Neural cell (in vitro differentiated cells): ENCODE measurements around the gene RAB42. TPM values are rescaled to one million over a fixed set of nuclear protein-coding genes. Genes with fewer than 3 reads are reported as not detected.

Source experiments
- H2AFZ ChIP-seq: fragments of 200-600, 300-800 bp; sonication (generic), shearing (Covaris generic); 2 replicates; pipeline ENCODE4 v1.6.0; 2014; ENCODE audit warnings: low read depth, mild to moderate bottlenecking, antibody characterized with exemption, low read length, moderate library complexity
- H3F3A ChIP-seq: fragments of 200-600 bp; shearing (Covaris generic); 2 replicates; pipeline ENCODE4 v1.6.1; 2016; ENCODE audit warnings: mild to moderate bottlenecking, moderate library complexity, mixed read lengths, antibody characterized with exemption, low read length; ENCODE audit not compliant: insufficient read depth, poor library complexity, severe bottlenecking
- H3K27ac ChIP-seq: fragments of 200-600, 300-800 bp; sonication (generic), shearing (Covaris generic); 2 replicates; pipeline ENCODE4 v1.5.1; 2014; ENCODE audit warnings: mild to moderate bottlenecking, low read length, moderate library complexity
- H3K27me3 ChIP-seq: fragments of 300-800, 200-600 bp; sonication (generic), shearing (Covaris generic); 2 replicates; pipeline ENCODE4 v1.6.0; 2014; ENCODE audit warnings: mild to moderate bottlenecking, low read depth, low read length, moderate library complexity; ENCODE audit not compliant: insufficient read depth
- H3K36me3 ChIP-seq: fragments of 300-800, 200-600 bp; sonication (generic), shearing (Covaris generic); 2 replicates; pipeline ENCODE4 v1.5.1; 2014; ENCODE audit warnings: mild to moderate bottlenecking, antibody characterized with exemption, low read length, moderate library complexity; ENCODE audit not compliant: insufficient read depth
- H3K4me2 ChIP-seq: fragments of 300-800, 200-600 bp; sonication (generic), shearing (Covaris generic); 2 replicates; pipeline ENCODE4 v1.6.0; 2014; ENCODE audit warnings: mild to moderate bottlenecking, low read length
- H3K4me3 ChIP-seq: fragments of 300-800, 200-600 bp; sonication (generic), shearing (Covaris generic); 2 replicates; pipeline ENCODE4 v1.5.1; 2014; ENCODE audit warnings: mild to moderate bottlenecking, low read length, moderate library complexity
- H3K79me2 ChIP-seq: fragments of 200-600 bp; shearing (Covaris generic); replicated peaks from 2 replicates; pipeline ENCODE4 v1.6.0; 2014; ENCODE audit warnings: mild to moderate bottlenecking, low read length, moderate library complexity; ENCODE audit not compliant: insufficient read depth
- H3K9ac ChIP-seq: fragments of 300-800, 200-600 bp; sonication (generic), shearing (Covaris generic); 2 replicates; pipeline ENCODE4 v1.6.1; 2016; ENCODE audit warnings: mild to moderate bottlenecking, low read length, mixed read lengths
- H3K9me2 ChIP-seq: fragments of 200-600 bp; shearing (Covaris generic); 2 replicates; pipeline ENCODE4 v1.6.1; 2016; ENCODE audit warnings: mild to moderate bottlenecking, low read length, mixed read lengths; ENCODE audit not compliant: insufficient read depth
- H3K9me3 ChIP-seq: fragments of 200-600, 300-800 bp; sonication (generic), shearing (Covaris generic); 2 replicates; pipeline ENCODE4 v1.6.1; 2016; ENCODE audit warnings: mild to moderate bottlenecking, mixed run types, low read length, moderate library complexity, mixed read lengths
- H4K20me1 ChIP-seq: fragments of 200-600 bp; shearing (Covaris generic); 2 replicates; pipeline ENCODE4 v1.6.1; 2016; ENCODE audit warnings: mild to moderate bottlenecking, mixed run types; ENCODE audit not compliant: insufficient read depth
- EP300 ChIP-seq: fragments of 450-650 bp; conservative IDR thresholded peaks from 2 replicates; pipeline ENCODE4 v1.6.1; 2014; ENCODE audit warnings: antibody characterized with exemption, mild to moderate bottlenecking, moderate library complexity; ENCODE audit not compliant: poor library complexity, severe bottlenecking
- EZH2 ChIP-seq: fragments of 200-600, 300-800 bp; shearing (Covaris generic), sonication (generic); IDR thresholded peaks from 2 replicates; pipeline ENCODE4 v1.6.1; 2014; ENCODE audit warnings: antibody characterized with exemption, low read length, borderline replicate concordance, mild to moderate bottlenecking; ENCODE audit not compliant: insufficient read depth, poor library complexity, severe bottlenecking
- MXI1 ChIP-seq: fragments of 450-650 bp; conservative IDR thresholded peaks from 2 replicates; pipeline ENCODE4 v1.6.1; 2014; ENCODE audit warnings: antibody characterized with exemption, mild to moderate bottlenecking; ENCODE audit not compliant: poor library complexity, severe bottlenecking
- SMC3 ChIP-seq: fragments of 450-650 bp; conservative IDR thresholded peaks from 2 replicates; pipeline ENCODE4 v1.6.1; 2014; ENCODE audit warnings: antibody characterized with exemption, mild to moderate bottlenecking, moderate library complexity; ENCODE audit not compliant: poor library complexity
- TAF1 ChIP-seq: IDR thresholded peaks from 2 replicates; pipeline ENCODE4 v1.6.1; 2012; ENCODE audit warnings: low read depth
- polyA plus RNA-seq: library from polyadenylated mRNA; depleted of rRNA; stranded (reverse); fragments of >200 nt; gene quantifications from 2 replicates; pipeline ENCODE4 v1.2.3, GENCODE V29; 2014
- TF ChIP-seq, protein P1 (sequence below): IDR thresholded peaks from 2 replicates; pipeline ENCODE4 v1.6.1; 2012; ENCODE audit warnings: borderline replicate concordance
- TF ChIP-seq, protein P2 (sequence below): fragments of 450-650 bp; IDR thresholded peaks from 2 replicates; pipeline ENCODE4 v1.5.1; 2014; ENCODE audit warnings: antibody characterized with exemption, mild to moderate bottlenecking, moderate library complexity; ENCODE audit not compliant: poor library complexity, severe bottlenecking

RAB42 gene
- polyA plus RNA-seq, 1 donor from 2014 or later: not detected

- Histone ChIP-seq H3K27ac (no peak overlapping the region), H3K9me3 (no peaks in the 10 kb centered on the region), H2AFZ (no peak overlapping the region), H3K9ac (no peak overlapping the region), H3K4me2 (no peak overlapping the region), H3K36me3 (no peaks in the 10 kb centered on the region), H3K79me2 (no peaks in the 10 kb centered on the region), H3K9me2 (no peaks in the 10 kb centered on the region), H3K27me3 (no peaks in the 10 kb centered on the region), H3K4me3 (no peak overlapping the region), H3F3A (no peaks in the 10 kb centered on the region), H4K20me1 (no peaks in the 10 kb centered on the region)
- TF ChIP-seq EZH2: no peak
- no peak for TF ChIP-seq MXI1
- TF ChIP-seq SMC3: no peak
- TF ChIP-seq TAF1: no peak
- no peak for TF ChIP-seq EP300
- TF ChIP-seq, protein P1, sequence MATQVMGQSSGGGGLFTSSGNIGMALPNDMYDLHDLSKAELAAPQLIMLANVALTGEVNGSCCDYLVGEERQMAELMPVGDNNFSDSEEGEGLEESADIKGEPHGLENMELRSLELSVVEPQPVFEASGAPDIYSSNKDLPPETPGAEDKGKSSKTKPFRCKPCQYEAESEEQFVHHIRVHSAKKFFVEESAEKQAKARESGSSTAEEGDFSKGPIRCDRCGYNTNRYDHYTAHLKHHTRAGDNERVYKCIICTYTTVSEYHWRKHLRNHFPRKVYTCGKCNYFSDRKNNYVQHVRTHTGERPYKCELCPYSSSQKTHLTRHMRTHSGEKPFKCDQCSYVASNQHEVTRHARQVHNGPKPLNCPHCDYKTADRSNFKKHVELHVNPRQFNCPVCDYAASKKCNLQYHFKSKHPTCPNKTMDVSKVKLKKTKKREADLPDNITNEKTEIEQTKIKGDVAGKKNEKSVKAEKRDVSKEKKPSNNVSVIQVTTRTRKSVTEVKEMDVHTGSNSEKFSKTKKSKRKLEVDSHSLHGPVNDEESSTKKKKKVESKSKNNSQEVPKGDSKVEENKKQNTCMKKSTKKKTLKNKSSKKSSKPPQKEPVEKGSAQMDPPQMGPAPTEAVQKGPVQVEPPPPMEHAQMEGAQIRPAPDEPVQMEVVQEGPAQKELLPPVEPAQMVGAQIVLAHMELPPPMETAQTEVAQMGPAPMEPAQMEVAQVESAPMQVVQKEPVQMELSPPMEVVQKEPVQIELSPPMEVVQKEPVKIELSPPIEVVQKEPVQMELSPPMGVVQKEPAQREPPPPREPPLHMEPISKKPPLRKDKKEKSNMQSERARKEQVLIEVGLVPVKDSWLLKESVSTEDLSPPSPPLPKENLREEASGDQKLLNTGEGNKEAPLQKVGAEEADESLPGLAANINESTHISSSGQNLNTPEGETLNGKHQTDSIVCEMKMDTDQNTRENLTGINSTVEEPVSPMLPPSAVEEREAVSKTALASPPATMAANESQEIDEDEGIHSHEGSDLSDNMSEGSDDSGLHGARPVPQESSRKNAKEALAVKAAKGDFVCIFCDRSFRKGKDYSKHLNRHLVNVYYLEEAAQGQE: no peak
Measured at GRCh38 chr1:28604411-28604810, 12.3 kb downstream of the RAB42 start.

GRCh38 chr1:28604962-28605361 is 12.9 kb downstream of the RAB42 start:
- Histone ChIP-seq H3K79me2 (no peaks in the 10 kb centered on the region), H3K4me3 (no peak overlapping the region), H4K20me1 (no peaks in the 10 kb centered on the region), H3K4me2 (no peak overlapping the region), H3K27me3 (no peaks in the 10 kb centered on the region), H3K36me3 (no peaks in the 10 kb centered on the region), H3K9me2 (no peaks in the 10 kb centered on the region), H3K9me3 (no peaks in the 10 kb centered on the region), H2AFZ (no peak overlapping the region), H3F3A (no peaks in the 10 kb centered on the region), H3K27ac (no peak overlapping the region), H3K9ac (no peak overlapping the region)
- TF ChIP-seq TAF1: no peak
- no peak for TF ChIP-seq EP300
- TF ChIP-seq, protein P2, sequence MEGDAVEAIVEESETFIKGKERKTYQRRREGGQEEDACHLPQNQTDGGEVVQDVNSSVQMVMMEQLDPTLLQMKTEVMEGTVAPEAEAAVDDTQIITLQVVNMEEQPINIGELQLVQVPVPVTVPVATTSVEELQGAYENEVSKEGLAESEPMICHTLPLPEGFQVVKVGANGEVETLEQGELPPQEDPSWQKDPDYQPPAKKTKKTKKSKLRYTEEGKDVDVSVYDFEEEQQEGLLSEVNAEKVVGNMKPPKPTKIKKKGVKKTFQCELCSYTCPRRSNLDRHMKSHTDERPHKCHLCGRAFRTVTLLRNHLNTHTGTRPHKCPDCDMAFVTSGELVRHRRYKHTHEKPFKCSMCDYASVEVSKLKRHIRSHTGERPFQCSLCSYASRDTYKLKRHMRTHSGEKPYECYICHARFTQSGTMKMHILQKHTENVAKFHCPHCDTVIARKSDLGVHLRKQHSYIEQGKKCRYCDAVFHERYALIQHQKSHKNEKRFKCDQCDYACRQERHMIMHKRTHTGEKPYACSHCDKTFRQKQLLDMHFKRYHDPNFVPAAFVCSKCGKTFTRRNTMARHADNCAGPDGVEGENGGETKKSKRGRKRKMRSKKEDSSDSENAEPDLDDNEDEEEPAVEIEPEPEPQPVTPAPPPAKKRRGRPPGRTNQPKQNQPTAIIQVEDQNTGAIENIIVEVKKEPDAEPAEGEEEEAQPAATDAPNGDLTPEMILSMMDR: no peak
- TF ChIP-seq, protein P1: no peak
